Natural killer cell (primary cell): ENCODE data around the gene ATP1B4. TPM values are rescaled to one million over a fixed set of nuclear protein-coding genes. Genes with fewer than 3 reads are reported as not detected.

ENCODE experiments used
- ATAC-seq, 3 donors: fragments of 150-1000 bp in 2 of 3; fragments of 200-7000 bp in 1 of 3; cut with Tn5 transposase; 1 replicate in 1 of 3; 2 replicates in 2 of 3; pipeline ENCODE4 v1.10.0; 2021; ENCODE audit warnings: mild to moderate bottlenecking in 2 of 3, moderate library complexity in 2 of 3
- DNase-seq, 2 donors: peaks; one replicate each; pipeline versions ENCODE4 v3.0.0 to v3.0.0-alpha.2; 2013 to 2021; ENCODE audit warnings: mixed read lengths in 1 of 2
- H3K27ac ChIP-seq: one replicate; pipeline ENCODE4 v1.5.1; 2013; ENCODE audit warnings: mild to moderate bottlenecking, low read length
- H3K27me3 ChIP-seq: one replicate; pipeline ENCODE4 v1.6.1; 2013; ENCODE audit warnings: low read length; ENCODE audit not compliant: control insufficient read depth, insufficient read depth
- H3K36me3 ChIP-seq: one replicate; pipeline ENCODE4 v1.6.1; 2013; ENCODE audit warnings: low read length; ENCODE audit not compliant: control insufficient read depth, insufficient read depth
- H3K4me1 ChIP-seq: one replicate; pipeline ENCODE4 v1.6.1; 2013; ENCODE audit warnings: low read length; ENCODE audit not compliant: control insufficient read depth, insufficient read depth
- H3K4me3 ChIP-seq: one replicate; pipeline ENCODE4 v1.5.1; 2013; ENCODE audit warnings: low read length
- H3K9me3 ChIP-seq: one replicate; pipeline ENCODE4 v1.6.1; 2013; ENCODE audit warnings: low read length; ENCODE audit not compliant: control insufficient read depth, insufficient read depth
- H3K27ac Mint-ChIP-seq, 2 donors: one replicate each; pipeline ENCODE4 v1.8.0; 2022; ENCODE audit warnings: mild to moderate bottlenecking in 2 of 2, mixed read lengths in 2 of 2, moderate library complexity in 1 of 2
- H3K27me3 Mint-ChIP-seq, 2 donors: one replicate each; pipeline ENCODE4 v1.8.0; 2022; ENCODE audit warnings: low read depth in 2 of 2, mixed read lengths in 2 of 2
- H3K36me3 Mint-ChIP-seq: one replicate; pipeline ENCODE4 v1.8.0; 2022; ENCODE audit warnings: mixed read lengths
- H3K4me1 Mint-ChIP-seq, 2 donors: one replicate each; pipeline ENCODE4 v1.8.0; 2022; ENCODE audit warnings: mixed read lengths in 2 of 2
- H3K4me3 Mint-ChIP-seq: one replicate; pipeline ENCODE4 v1.8.0; 2022; ENCODE audit warnings: mild to moderate bottlenecking, moderate library complexity, mixed read lengths
- H3K9me3 Mint-ChIP-seq, 2 donors: one replicate each; pipeline ENCODE4 v1.8.0; 2022; ENCODE audit warnings: mixed read lengths in 2 of 2
- WGBS: methylation state at CpG from one replicate; pipeline ENCODE4 v1.1.7; 2013; ENCODE audit warnings: missing lambda C conversion rate; ENCODE audit not compliant: insufficient coverage; 5-methylcytosine and 5-hydroxymethylcytosine counted together
- intact Hi-C: fragments of 100-400 bp; cut with micrococcal nuclease; formaldehyde crosslinking; loops from one replicate; pipeline ENCODE4 v1.14.2; 2022
- total RNA-seq, 4 donors: library from RNA; stranded (reverse); fragments of 120-200 nt in 1 of 4; gene quantifications; one replicate each; pipeline versions ENCODE4 v1.2.3 to v1.2.4, GENCODE V29; 2013 to 2022
- TF ChIP-seq, protein P1 (sequence below): fragments of 200-600 bp; IDR thresholded peaks from one replicate; pipeline ENCODE4 v1.8.0; 2022; ENCODE audit warnings: antibody characterized with exemption

The ATP1B4 gene
- total RNA-seq, 3 donors from 2014 or later (not counting 1 experiment from before 2014, with no cell fraction given), result not detected

DNA sequence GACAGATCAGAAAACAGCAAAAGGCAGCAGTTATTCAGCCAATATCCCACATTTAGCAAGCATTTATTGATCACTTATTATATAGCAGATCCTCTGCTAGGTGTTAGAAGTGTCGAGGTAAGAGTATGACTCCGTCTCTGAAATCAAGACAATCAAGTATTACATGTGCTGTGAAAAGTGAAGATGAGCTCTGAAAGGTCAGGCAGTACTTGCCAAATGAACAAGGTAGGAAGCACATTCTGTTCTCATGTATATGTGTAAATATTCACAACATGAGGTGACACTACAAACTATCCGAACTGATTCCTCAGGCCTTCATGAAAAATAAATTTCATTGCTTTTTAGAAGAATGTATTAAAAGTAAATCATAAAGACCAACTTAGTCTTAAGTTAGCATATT, 15.3 kb downstream of the ATP1B4 start:
- Mint-ChIP-seq H3K27ac (no peak overlapping the region), H3K9me3 (no peaks in the 10 kb centered on the region), H3K36me3 (no peaks in the 10 kb centered on the region), H3K4me3 (no peak overlapping the region), H3K4me1 (no peaks in the 10 kb centered on the region), H3K27me3 (peaks cover 6 to 20% of the 10 kb centered on the region in 2 donors)
- ATAC-seq, result no peak
- intact Hi-C loops, result no loop called here
- DNase-seq, result no peak
- H3K27ac ChIP-seq, result no peak overlapping the region
- H3K27me3 ChIP-seq, result no peaks in the 10 kb centered on the region
- H3K9me3 ChIP-seq, result no peaks in the 10 kb centered on the region
- 83% methylated on average over 1 of the region's 3 CpGs for WGBS
- H3K4me3 ChIP-seq, result no peak overlapping the region
- no peaks in the 10 kb centered on the region for H3K4me1 ChIP-seq
- H3K36me3 ChIP-seq, result no peaks in the 10 kb centered on the region
- TF ChIP-seq, protein P1, sequence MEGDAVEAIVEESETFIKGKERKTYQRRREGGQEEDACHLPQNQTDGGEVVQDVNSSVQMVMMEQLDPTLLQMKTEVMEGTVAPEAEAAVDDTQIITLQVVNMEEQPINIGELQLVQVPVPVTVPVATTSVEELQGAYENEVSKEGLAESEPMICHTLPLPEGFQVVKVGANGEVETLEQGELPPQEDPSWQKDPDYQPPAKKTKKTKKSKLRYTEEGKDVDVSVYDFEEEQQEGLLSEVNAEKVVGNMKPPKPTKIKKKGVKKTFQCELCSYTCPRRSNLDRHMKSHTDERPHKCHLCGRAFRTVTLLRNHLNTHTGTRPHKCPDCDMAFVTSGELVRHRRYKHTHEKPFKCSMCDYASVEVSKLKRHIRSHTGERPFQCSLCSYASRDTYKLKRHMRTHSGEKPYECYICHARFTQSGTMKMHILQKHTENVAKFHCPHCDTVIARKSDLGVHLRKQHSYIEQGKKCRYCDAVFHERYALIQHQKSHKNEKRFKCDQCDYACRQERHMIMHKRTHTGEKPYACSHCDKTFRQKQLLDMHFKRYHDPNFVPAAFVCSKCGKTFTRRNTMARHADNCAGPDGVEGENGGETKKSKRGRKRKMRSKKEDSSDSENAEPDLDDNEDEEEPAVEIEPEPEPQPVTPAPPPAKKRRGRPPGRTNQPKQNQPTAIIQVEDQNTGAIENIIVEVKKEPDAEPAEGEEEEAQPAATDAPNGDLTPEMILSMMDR, result no peak

- TF ChIP-seq, protein P1, result no peak
- H3K4me1 ChIP-seq, result no peaks in the 10 kb centered on the region
- Mint-ChIP-seq H3K9me3 (no peaks in the 10 kb centered on the region), H3K36me3 (no peaks in the 10 kb centered on the region), H3K4me1 (no peaks in the 10 kb centered on the region), H3K27me3 (peaks cover 6 to 15% of the 10 kb centered on the region in 2 donors), H3K27ac (no peak overlapping the region), H3K4me3 (no peak overlapping the region)
- WGBS, result no CpG with 5 or more reads among the region's 1 CpG
- ATAC-seq (no peak), DNase-seq (no peak)
- H3K36me3 ChIP-seq, result no peaks in the 10 kb centered on the region
- intact Hi-C loops, result no loop called here
- H3K4me3 ChIP-seq, result no peak overlapping the region
- no peaks in the 10 kb centered on the region for H3K9me3 ChIP-seq
- H3K27ac ChIP-seq, result no peak overlapping the region
- H3K27me3 ChIP-seq, result no peaks in the 10 kb centered on the region
Measured at GRCh38 chrX:120377715-120378114, 15.8 kb downstream of the ATP1B4 start.

GRCh38 chrX:120378570-120378969, 16.7 kb downstream of the ATP1B4 start:
- H3K9me3 Mint-ChIP-seq, result no peaks in the 10 kb centered on the region
- TF ChIP-seq, protein P1, result no peak
- H3K27ac Mint-ChIP-seq, result no peak overlapping the region
- ATAC-seq, result no peak
- Histone ChIP-seq H3K27me3 (no peaks in the 10 kb centered on the region), H3K4me1 (no peaks in the 10 kb centered on the region), H3K27ac (no peak overlapping the region), H3K4me3 (no peak overlapping the region), H3K36me3 (no peaks in the 10 kb centered on the region), H3K9me3 (no peaks in the 10 kb centered on the region)
- peaks cover 6 to 14% of the 10 kb centered on the region in 2 donors for H3K27me3 Mint-ChIP-seq
- no peaks in the 10 kb centered on the region for H3K36me3 Mint-ChIP-seq
- H3K4me1 Mint-ChIP-seq, result no peaks in the 10 kb centered on the region
- no peak overlapping the region for H3K4me3 Mint-ChIP-seq
- DNase-seq, result no peak
- intact Hi-C loops, result no loop called here
- WGBS, result 90% methylated on average over 2 of the region's 5 CpGs

- no peaks in the 10 kb centered on the region for H3K9me3 Mint-ChIP-seq
- TF ChIP-seq, protein P1, result no peak
- DNase-seq (no peak), ATAC-seq (no peak)
- Histone ChIP-seq H3K9me3 (no peaks in the 10 kb centered on the region), H3K36me3 (no peaks in the 10 kb centered on the region), H3K4me3 (no peak overlapping the region), H3K27ac (no peak overlapping the region), H3K4me1 (no peaks in the 10 kb centered on the region), H3K27me3 (no peaks in the 10 kb centered on the region)
- 82% methylated on average over 4 of the region's 6 CpGs for WGBS
- H3K36me3 Mint-ChIP-seq, result no peaks in the 10 kb centered on the region
- intact Hi-C loops, result loop anchor here (1.0 kb wide), 1 partner anchor 95 kb away; no protein-coding TSS in a partner anchor
- no peak overlapping the region for H3K27ac Mint-ChIP-seq
- H3K4me3 Mint-ChIP-seq, result no peak overlapping the region
- no peaks in the 10 kb centered on the region for H3K4me1 Mint-ChIP-seq
- peaks cover 6 to 25% of the 10 kb centered on the region in 2 donors for H3K27me3 Mint-ChIP-seq
Measured at GRCh38 chrX:120379937-120380681, 18.2 kb downstream of the ATP1B4 start.
